GM04503 (cell line): ENCODE measurements around the gene KRT84.

ENCODE experiments used
- DNase-seq: peaks from one replicate; pipeline ENCODE4 v3.0.0-alpha.2; 2012; ENCODE audit warnings: low read depth

The KRT84 gene, protein sequence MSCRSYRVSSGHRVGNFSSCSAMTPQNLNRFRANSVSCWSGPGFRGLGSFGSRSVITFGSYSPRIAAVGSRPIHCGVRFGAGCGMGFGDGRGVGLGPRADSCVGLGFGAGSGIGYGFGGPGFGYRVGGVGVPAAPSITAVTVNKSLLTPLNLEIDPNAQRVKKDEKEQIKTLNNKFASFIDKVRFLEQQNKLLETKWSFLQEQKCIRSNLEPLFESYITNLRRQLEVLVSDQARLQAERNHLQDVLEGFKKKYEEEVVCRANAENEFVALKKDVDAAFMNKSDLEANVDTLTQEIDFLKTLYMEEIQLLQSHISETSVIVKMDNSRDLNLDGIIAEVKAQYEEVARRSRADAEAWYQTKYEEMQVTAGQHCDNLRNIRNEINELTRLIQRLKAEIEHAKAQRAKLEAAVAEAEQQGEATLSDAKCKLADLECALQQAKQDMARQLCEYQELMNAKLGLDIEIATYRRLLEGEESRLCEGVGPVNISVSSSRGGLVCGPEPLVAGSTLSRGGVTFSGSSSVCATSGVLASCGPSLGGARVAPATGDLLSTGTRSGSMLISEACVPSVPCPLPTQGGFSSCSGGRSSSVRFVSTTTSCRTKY

DNA sequence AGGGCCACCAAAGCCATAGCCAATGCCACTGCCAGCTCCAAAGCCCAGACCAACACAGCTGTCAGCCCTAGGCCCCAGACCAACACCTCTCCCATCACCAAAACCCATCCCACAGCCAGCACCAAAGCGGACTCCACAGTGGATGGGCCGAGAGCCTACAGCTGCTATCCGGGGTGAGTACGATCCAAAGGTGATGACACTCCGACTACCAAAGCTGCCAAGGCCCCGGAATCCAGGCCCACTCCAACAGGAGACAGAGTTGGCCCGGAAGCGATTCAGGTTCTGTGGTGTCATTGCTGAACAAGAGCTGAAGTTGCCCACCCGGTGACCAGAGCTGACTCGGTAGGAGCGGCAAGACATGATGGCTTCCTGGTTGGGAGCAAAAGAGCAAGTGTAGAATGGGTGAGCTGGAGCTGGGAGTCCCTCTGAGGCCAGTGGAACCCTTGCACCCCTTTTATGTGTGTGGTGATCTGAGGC lies at the start of gene KRT84:
Gene KRT84 (minus strand): TSS at position 427 of the 477 bp plus-strand sequence. CDS start 67 bp downstream, at position 360.
- no peak for DNase-seq

DNA sequence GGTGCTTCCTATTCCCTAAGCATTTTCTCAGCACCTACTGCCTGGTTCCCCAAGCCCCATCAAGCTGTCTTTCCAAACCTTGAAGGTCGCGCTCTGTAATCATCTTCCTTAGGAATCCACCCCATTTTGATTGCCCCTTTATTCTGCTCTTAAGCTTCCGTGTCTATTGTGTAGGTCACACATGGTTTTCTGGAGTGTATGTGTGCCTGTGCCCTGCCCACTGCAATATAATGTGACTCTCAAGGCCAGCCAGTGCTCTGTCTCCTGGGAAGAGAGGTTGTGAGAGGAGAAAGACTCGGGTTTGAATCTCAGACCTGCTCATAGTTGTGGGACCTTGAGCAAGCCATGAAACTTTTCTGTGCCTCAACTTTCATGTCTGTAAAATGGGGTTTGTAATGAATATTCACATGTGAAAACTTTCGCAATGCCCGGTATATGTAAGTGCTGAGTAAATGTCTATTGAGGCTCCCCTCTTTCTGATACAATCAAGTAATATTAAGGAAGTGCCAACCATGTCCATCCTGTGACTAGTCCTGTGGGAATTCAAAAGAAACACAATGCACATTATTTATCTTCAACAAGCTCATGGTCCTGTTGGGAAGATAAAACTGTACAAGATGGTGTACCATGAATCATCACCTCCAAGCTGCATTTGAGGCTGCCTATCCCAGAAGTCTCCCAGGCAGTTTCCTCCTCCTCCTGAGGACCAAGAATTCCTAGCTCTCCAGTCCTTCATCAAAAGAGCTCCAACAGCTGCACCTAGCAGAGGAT lies 49.5 kb upstream of the KRT84 start:
- no peak for DNase-seq

DNA sequence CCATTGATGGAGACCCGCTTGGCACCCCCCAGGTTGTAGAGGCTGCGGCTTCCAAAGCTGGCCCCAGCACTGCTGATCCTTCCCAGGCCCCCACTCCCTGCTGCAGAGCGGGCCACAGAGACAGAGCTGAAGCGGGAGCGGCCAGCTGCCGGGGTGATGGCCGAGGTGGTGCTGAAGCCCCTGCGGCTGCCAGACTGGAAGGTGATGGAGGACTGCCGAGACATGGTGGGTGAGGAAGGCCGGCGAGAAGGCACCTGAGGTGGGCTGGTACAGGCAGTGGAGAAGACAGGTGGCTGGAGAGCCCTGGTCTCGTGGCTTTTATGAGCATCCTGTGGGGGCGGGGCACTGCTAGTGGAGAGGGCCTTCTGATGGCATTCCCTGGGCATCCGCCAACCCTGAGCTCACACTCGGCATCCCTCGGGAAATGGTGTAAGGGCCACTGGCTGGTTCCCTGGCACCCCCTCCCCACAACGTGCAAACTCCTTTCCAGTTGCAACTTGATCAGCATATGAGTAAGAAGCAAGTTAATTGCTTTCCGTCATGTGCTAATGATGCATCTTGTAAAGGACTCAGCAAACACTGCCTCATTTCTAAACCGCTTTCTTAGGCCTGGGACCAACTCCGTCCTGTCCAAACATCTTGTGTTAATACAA lies 48.8 kb upstream of the KRT84 start, which contains the start of gene KRT75:
Gene KRT75 (minus strand): TSS at position 291 of the 653 bp plus-strand sequence. CDS start 67 bp downstream, at position 224.
- DNase-seq: no peak

DNA sequence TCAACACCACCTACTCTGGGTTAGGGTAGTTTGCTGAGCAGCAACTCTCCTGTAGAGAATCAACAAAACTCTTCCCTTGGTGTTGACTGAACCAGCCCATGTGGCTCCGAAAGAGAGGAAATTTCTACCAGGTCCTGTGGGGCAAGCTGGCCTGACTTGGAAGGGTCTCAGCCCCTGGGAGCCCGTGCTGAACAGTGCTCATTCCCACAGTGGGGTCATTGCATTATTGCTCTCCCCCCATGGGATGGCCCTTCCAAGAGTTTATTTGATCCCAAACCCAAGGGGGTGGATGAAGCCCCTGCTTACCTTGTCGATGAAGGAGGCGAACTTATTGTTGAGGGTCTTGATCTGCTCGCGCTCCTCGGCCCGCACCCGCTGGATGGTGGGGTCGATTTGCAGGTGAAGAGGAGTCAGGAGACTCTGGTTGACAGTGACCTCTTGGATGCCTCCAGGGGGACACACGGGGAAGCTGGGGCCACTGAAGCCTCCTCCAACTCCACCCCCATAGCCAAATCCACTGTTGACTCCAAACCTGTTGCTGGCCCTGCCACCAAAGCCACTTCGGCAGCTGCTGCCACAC lies 48.1 kb upstream of the KRT84 start:
- no peak for DNase-seq

DNA sequence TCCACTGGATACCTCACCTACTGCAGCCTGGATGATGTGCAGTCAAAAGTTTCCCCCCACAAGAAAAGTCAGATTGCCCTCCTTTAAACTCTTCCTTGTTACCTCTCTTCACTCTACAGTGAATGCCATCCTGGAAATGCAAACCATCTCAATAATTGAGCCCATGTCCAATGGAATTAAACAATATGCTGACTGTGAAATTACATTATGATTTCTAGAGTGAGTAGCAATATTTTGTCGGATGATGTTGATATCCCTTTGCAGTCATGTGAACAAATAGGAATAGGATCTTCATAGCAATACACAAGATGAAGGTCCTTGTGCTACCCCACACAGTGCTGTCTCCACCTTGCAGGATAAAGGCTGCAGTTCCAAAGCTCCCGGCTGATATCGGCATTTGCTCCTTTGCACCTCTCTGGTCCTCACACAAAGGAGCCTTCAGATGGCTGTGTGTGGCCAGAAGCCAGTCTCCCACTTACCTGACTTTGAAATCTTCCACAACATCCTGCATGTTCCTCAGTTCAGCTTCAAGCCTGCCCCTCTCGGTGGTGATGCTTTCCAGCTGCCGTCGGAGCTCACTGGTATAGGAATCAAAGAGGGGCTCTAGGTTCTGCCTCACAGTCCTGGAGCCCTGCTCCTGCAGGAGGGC lies 47.2 kb upstream of the KRT84 start:
- DNase-seq: no peak

DNA sequence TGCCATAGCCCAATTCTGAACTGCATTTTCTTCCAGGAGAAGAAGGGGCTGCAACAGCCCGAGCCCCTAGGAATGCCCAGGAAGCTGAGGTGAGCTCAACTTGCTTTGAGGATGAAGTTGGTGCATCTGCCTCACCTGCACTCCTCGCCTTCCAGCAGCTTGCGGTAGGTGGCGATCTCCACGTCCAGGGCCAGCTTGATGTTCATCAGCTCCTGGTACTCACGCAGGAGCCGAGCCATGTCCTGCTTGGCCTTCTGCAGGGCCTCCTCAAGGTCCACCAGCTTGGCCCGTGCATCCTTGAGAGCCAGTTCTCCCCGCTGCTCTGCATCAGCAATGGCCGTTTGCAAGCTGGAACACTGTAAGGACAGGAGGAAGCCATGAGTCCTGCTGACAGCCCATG lies 42.7 kb upstream of the KRT84 start:
- DNase-seq: no peak

DNA sequence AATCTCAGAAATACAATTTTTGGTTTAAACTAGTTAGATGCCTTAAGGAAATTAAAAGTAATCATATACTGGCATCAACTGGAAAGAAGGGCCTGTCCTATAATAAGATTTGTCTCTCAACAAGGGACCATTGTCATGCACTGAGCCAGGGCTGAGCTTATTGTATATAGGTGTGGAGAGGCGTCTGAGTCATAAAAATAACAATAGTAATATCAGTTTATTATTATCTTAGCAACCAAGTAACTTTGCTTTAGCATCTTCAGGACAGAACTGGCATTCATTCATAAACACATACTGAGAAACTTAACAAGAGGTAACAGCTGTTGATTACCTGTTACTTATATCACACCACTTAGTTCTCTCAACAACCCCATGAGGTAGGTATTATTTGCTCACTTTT lies 41.6 kb upstream of the KRT84 start:
- DNase-seq: no peak

DNA sequence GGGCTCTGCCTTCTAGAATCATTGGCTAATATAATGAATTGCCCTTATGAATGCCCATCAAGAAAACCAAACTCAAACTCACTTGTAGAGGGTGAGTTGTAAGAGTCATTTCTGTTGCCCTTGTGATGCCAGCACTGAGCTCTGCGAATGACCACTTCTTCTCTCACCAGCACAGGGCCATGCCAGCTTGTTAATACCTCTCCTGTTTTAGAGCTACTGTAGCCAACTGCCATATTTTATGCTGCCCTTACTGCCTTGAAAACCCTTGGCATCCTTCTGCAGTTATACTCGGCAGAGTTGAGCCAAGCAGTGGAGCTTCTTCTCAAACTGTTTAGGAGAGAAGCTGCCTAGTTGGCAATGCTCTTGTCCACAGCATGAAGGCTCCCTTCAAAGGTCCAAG lies 40.6 kb upstream of the KRT84 start:
- DNase-seq: no peak

DNA sequence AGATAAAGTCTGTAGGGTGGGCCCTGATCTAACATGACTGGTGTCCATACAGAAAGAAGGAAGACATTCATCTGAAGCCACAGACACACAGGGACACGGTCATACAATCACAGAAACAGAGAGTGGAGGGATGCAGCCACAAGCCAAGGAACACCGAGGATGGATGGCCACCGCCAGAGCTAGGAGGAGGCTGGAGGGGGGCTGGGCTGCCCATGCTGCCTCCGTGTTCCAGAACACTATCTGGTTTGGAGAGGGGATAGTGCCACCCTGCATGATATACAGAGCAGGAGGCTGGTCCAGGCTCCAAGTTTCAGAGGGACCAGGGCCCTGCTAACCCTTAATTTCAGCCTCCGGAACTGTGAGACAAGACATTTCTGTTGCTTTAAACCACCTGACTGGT lies 40.0 kb upstream of the KRT84 start:
- no peak for DNase-seq

DNA sequence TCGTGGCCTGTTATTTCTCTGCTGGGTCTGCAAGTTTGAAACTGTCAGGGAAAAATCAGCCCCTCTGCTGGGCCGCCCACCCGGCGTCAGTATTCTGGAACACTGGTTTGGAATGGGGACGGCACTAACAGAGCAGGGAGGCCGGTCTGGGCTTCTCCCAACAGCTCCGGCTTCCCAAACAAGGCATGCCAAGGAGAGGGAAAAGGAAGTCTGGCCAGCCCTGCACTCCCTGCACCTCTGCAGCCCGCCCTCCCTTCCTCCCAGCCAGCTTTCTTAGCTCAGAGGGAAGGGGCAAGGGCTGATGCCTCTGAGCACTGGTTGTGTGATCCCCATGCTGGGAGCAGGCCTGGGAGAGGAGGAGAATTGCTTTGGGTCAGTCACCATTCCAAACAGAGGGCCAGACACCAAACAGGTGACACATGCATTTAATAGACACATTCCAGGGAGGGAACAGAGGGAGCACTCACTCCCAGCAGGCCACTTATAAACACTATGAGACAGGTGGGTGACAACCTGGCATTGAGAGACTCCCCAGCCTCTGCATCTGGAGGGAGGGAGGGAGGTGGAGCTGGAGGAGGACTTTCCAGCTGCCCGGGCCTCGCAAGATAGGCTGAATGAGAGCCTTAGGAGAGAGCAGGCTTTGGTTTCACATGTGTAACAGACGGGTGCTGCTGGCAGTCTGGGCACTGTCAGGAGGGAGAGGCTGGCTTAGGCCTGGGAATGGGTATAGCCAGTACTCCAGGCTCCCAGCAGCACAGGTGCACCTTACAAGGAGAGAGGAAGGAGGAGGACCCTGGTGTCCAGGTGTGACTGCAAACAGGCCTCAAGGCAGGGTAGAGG lies 38.4 kb upstream of the KRT84 start:
- no peak for DNase-seq

DNA sequence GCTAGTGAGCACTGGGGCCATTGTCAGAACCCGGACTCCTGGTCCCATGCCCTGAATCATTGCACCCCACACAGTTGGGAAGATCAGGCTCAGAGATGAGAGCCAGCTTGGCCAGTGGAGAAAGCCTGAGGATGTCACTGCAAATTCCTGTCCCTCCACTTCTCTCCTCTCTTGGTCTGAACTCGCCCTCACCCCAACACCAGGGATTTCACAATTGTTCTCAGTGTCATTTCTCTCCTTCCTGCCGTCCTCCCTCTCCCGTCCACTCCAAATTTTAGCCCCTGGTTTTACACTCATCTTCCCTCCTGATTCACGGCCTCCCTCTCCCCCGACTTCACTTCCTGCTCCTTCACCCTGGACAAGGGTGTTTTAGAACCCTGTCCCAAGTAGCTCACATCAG lies 37.6 kb upstream of the KRT84 start:
- no peak for DNase-seq

DNA sequence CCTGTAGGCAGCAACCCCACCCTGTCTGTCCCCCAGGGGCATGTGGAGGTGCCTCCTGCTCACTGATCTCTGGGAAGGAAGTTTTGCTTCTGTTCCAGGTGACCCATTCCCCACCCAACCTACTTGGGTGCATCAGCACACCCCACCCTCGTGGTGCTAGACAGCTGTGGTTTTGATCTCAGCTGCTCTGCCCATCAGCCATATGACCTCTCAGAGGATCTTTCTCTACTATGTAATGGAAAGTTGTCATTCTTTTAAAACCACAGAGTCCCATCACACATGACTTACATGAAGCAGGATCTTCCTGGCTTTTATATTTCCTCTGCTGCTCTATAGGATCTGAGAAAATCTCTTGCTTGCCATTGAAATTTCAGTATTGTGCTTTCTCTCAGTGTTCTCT lies 34.2 kb upstream of the KRT84 start:
- DNase-seq: no peak

DNA sequence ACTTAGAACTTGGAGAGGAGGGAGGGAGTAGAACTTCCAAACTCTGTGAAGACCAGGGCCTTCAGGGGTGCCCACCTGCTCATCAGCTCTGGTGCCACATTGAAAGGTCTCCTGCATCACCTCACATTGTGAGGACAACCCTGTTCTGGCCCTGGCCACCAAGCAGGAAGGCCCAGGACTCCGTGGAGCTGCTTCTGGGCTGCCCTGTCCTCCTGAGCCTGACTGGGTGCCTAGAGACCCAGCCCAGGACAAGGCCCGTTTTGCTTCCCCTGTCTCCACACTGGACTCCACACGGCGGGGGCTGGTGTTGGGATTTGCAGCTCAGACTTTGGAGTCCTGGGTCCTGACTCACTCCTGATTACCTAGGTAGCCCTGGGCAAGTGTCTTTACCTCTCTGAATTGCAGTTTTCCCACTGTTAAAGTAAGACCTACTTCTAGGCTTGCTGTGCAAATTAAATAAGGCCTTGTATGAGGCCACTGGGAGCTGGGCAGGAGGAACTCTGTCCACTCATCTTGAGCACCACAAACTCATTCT lies 33.2 kb upstream of the KRT84 start:
- DNase-seq: no peak

DNA sequence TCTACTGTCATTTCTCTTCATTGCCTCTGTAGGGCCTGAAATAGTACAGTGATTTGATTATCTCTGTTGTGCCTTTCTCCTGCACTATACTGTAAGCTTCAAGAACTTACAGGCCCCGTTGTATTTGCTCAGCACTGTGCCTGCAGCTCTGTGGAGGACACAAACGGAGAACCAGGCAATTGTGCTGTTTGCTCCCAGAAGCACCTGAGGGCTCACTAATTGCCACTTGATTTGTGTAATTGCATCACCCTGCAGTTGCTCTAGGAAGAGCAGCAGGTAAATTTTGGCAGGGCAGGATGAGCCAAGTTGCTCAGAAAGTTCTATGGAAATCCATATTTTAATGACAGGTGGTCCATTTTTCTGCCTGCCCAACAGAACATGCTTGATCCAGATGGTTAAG lies 32.3 kb upstream of the KRT84 start:
- no peak for DNase-seq

DNA sequence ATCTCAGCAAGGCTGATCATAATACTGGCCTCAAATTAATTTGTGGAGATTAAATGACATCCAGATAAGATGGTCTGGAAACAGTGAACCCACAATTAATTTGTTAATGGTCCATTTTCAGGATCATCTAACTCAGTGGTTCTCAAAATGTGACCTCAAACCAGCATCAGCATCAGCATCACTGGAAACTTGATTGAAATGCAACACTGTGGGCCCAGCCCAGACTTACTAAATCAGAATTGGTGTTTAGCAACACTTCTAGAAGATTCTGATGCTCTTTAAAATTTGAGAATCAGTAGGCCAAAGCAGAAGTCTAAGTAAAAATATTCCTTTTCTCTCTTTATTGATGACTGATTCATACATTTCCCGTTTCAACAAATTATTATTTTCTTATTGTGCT lies 31.3 kb upstream of the KRT84 start:
- DNase-seq: no peak

DNA sequence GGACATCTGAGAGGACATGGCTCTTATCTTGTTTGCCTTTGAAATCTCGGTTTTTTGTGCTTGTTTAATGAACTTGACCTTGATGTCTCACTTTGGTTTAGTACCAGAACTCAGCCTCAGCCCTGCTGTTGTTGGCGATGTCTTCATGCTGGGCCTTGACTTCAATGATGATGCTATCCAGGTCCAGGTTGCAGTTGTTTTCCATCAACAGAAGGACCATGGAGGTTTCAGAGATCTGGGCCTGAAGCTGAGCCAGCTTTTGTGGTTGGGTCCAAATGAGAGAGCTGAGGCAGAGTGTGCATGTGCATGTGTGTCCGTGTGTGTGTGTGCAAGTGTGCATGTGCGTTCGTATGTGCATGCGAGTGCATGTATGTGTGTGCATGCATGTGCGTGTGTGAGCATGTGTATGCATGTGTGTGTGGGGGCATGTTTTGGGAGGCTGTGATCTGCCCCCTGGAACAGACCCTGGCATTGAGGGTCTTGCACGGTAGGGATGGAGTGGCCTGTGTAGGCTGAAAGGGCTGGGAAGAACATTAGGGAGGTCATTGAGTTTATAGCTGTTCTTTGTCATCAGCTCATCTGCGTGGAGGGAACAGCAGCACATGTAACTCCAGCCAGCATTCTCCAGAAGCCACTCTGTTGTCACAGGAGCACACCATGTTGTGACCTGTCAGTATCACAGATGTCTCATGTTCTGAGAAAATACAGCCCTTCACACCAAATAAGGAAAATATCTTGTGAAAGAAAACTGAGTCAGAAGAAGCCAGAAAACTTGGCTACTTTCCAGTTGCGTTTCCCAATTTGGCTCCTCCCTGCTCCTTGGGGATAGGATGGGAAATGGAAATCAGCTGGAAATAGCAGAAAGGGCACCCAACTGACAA lies 30.7 kb upstream of the KRT84 start:
- peak; percentile 45 for DNase-seq

DNA sequence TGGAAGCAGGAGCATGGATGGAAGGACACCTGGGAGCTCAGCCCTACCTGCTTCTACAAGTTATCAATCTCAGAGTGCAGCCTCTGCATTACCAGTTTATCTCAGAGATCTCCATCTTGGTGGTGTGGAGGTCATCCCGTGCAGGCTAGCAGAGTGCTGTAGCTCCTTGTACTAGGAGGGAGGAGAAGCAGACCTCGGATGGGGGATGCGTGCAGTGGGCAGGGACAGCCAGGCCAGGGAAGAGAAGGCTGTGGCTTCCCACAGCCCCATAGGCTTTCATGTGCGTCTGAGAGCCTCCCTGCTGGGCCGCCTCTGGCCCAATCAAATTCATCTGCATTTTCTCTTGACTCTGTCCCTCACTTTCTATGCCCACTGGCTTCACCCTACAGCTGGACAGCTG lies 29.5 kb upstream of the KRT84 start:
- no peak for DNase-seq

DNA sequence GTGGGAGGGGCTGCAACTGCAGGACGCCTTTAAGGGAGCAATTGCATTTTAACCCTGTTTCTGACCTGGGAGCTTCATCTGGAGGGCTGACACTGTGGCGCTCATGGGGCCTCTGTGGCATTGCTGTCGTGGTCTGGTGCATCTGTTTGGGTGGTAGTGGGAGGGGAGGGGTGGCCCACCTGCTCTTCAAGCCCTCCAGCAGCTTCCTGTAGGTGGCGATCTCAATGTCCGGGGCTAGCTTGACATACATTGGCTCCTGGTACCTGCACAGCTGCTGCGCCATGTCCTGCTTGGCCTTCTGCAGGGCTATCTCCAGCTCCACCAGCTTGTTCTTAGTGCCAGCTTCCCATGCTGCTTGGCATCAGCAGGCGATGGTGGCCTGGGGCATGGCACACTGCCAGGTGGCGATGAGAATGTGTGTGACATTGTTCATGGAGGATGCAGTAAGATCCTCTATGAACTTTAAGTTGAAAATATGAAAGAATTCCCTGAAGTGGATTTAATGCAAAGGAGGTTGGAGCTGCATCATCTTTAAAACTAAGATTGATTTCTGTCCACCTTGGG lies 28.4 kb upstream of the KRT84 start:
- DNase-seq: no peak

DNA sequence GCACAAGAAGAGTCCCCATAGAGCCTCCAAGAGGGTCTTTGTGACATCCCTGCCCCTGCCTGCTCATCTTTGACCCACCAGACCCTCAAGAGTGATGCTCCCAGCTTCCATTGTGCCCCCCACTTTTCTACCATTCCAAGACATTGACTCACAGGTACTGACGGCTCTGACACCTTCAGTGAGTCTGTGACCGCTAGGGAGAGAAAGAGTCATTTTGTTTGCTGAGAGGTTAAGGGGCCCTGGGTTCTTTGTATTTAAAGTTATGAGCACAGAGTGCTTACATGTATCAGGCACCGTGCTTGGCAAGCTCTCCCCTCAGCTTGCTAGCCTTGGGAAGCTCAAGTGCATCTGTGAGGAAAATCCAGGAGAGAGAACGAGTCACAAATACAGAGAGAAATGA lies 27.8 kb upstream of the KRT84 start:
- DNase-seq: no peak
